OCI-LY7 (cell line): ENCODE data around the gene LRRC31. TPM values are rescaled to one million over a fixed set of nuclear protein-coding genes. Genes with fewer than 3 reads are reported as not detected.

Source experiments
- BruUV-seq: library from RNA; stranded (reverse); fragments of 400-500 nt; replicated peaks from 2 replicates; lab custom pipeline; 2021; lab: Mats Ljungman, UMichigan
- CTCF ChIA-PET: fragments of 300-600 bp; sonication (Branson Sonifier 250); formaldehyde crosslinking; loops from one replicate; lab custom pipeline; 2022; ENCODE audit warnings: antibody characterized with exemption; ENCODE audit not compliant: unreplicated experiment; lab: Charles Lee
- POLR2A ChIA-PET: fragments of 300-600 bp; sonication (Branson Sonifier 250); formaldehyde crosslinking; loops from one replicate; lab custom pipeline; 2022; ENCODE audit warnings: antibody characterized with exemption; lab: Charles Lee
- DNase-seq: peaks from one replicate; pipeline ENCODE4 v3.0.0-alpha.2; 2015; ENCODE audit warnings: low spot score
- H2AFZ ChIP-seq: fragments of 200-600 bp; sonication (generic), shearing (Covaris generic); 2 replicates; pipeline ENCODE4 v1.6.1; 2014; ENCODE audit warnings: mild to moderate bottlenecking, antibody characterized with exemption, low read length, moderate library complexity
- H3K27ac ChIP-seq: fragments of 200-600 bp; sonication (generic); 2 replicates; pipeline ENCODE4 v1.5.1; 2014; ENCODE audit warnings: mixed run types, low read depth, mild to moderate bottlenecking, moderate library complexity, low read length, inconsistent platforms; ENCODE audit not compliant: poor library complexity, severe bottlenecking
- H3K36me3 ChIP-seq: fragments of 200-600 bp; sonication (generic); 2 replicates; pipeline ENCODE4 v1.6.1; 2014; ENCODE audit warnings: mild to moderate bottlenecking, antibody characterized with exemption, low read length, moderate library complexity, mixed read lengths; ENCODE audit not compliant: insufficient read depth
- H3K4me1 ChIP-seq: fragments of 200-600 bp; sonication (generic); 2 replicates; pipeline ENCODE4 v1.5.1; 2014; ENCODE audit warnings: mild to moderate bottlenecking, low read length; ENCODE audit not compliant: insufficient read depth, poor library complexity, severe bottlenecking
- H3K4me2 ChIP-seq: fragments of 200-600 bp; sonication (generic); 2 replicates; pipeline ENCODE4 v1.6.1; 2014; ENCODE audit warnings: mild to moderate bottlenecking, low read length
- H3K4me3 ChIP-seq: fragments of 200-600 bp; sonication (generic); 2 replicates; pipeline ENCODE4 v1.5.1; 2014; ENCODE audit warnings: mild to moderate bottlenecking, low read depth, low read length; ENCODE audit not compliant: poor library complexity, severe bottlenecking
- H3K79me2 ChIP-seq: fragments of 200-600 bp; sonication (generic); 2 replicates; pipeline ENCODE4 v1.6.1; 2016; ENCODE audit warnings: low read depth, mild to moderate bottlenecking, low read length, moderate library complexity, mixed read lengths; ENCODE audit not compliant: insufficient read depth
- H3K9me2 ChIP-seq: fragments of 200-600 bp; sonication (generic); 2 replicates; pipeline ENCODE4 v1.6.1; 2016; ENCODE audit warnings: mild to moderate bottlenecking, low read length, mixed read lengths; ENCODE audit not compliant: insufficient read depth
- H3K9me3 ChIP-seq: fragments of 200-600 bp; sonication (generic); 2 replicates; pipeline ENCODE4 v1.6.1; 2014; ENCODE audit warnings: mild to moderate bottlenecking, mixed run types, low read length, mixed read lengths
- H4K20me1 ChIP-seq: fragments of 200-600 bp; sonication (generic); 2 replicates; pipeline ENCODE4 v1.6.1; 2014; ENCODE audit warnings: mild to moderate bottlenecking, antibody characterized with exemption, low read length, moderate library complexity, mixed read lengths; ENCODE audit not compliant: insufficient read depth
- CTCF ChIP-seq: fragments of 200-600 bp; sonication (generic); conservative IDR thresholded peaks from 2 replicates; pipeline ENCODE4 v1.5.1; 2014; ENCODE audit warnings: mild to moderate bottlenecking, antibody characterized with exemption, low read length, moderate library complexity, mixed read lengths
- EZH2phosphoT487 ChIP-seq: fragments of 200-600 bp; sonication (generic); IDR thresholded peaks from 2 replicates; pipeline ENCODE4 v1.6.1; 2018; ENCODE audit warnings: low read depth, borderline replicate concordance, mild to moderate bottlenecking, mixed run types, antibody characterized with exemption, low read length, moderate library complexity, mixed read lengths
- intact Hi-C: fragments of 100-400 bp; cut with micrococcal nuclease; formaldehyde crosslinking; loops from one replicate; pipeline ENCODE4 v1.10.0; 2022; ENCODE audit not compliant: unreplicated experiment
- total RNA-seq, 2 experiments: library from RNA; depleted of rRNA in 1 of 2; stranded (reverse); fragments of >200 nt in 1 of 2; shearing (Covaris generic) in 1 of 2; gene quantifications; 2 replicates each; pipeline ENCODE4 v1.2.3, GENCODE V29; 2014 to 2022

LRRC31 gene
- total RNA-seq, 2 experiments from 2014 or later: not detected

GRCh38 chr3:169891886-169892285 lies 22.2 kb upstream of the LRRC31 start:
- no peaks in the 10 kb centered on the region for H4K20me1 ChIP-seq
- H3K79me2 ChIP-seq: no peaks in the 10 kb centered on the region
- BruUV-seq: no TSS peak
- no peaks in the 10 kb centered on the region for H3K9me3 ChIP-seq
- H3K9me2 ChIP-seq: no peaks in the 10 kb centered on the region
- no peaks in the 10 kb centered on the region for H3K36me3 ChIP-seq
- H3K4me3 ChIP-seq: no peak overlapping the region
- ChIA-PET CTCF (no interaction called here), POLR2A (interaction anchor here (0.7 to 1.5 kb wide), 6 partner anchors 8 to 119 kb away, joined by 3 to 10 read pairs (median 5); no protein-coding TSS in a partner anchor)
- H3K4me1 ChIP-seq: no peaks in the 10 kb centered on the region
- intact Hi-C loops: no loop called here
- no peak overlapping the region for H2AFZ ChIP-seq
- no peak for TF ChIP-seq CTCF
- TF ChIP-seq EZH2phosphoT487: no peak
- H3K27ac ChIP-seq: no peak overlapping the region
- no peak overlapping the region for H3K4me2 ChIP-seq
- DNase-seq: no peak

GRCh38 chr3:169886671-169887070 lies 16.9 kb upstream of the LRRC31 start:
- H3K27ac ChIP-seq: no peak overlapping the region
- DNase-seq: no peak
- H2AFZ ChIP-seq: peak overlapping the region; percentile 63; the same call in 1 of the 2 replicates
- no peaks in the 10 kb centered on the region for H3K9me3 ChIP-seq
- intact Hi-C loops: no loop called here
- ChIA-PET POLR2A (interaction anchor here (0.6 to 2.4 kb wide), 6 partner anchors 12 to 160 kb away, joined by 3 to 5 read pairs (median 4); no protein-coding TSS in a partner anchor), CTCF (no interaction called here)
- BruUV-seq: no TSS peak
- no peak overlapping the region for H3K4me3 ChIP-seq
- no peaks in the 10 kb centered on the region for H3K9me2 ChIP-seq
- no peaks in the 10 kb centered on the region for H3K36me3 ChIP-seq
- no peaks in the 10 kb centered on the region for H4K20me1 ChIP-seq
- H3K4me1 ChIP-seq: no peaks in the 10 kb centered on the region
- no peaks in the 10 kb centered on the region for H3K79me2 ChIP-seq
- H3K4me2 ChIP-seq: 0 out of 2 replicates have a peak overlapping the region, but pooled peaks have one; percentile 6
- no peak for TF ChIP-seq EZH2phosphoT487
- TF ChIP-seq CTCF: no peak

- Histone ChIP-seq H3K4me2 (no peak overlapping the region), H3K79me2 (no peaks in the 10 kb centered on the region), H3K9me3 (peaks cover 16% of the 10 kb centered on the region; the same call in 1 of the 2 replicates), H3K9me2 (no peaks in the 10 kb centered on the region), H3K4me3 (no peak overlapping the region), H2AFZ (peak overlapping the region; percentile 53), H4K20me1 (no peaks in the 10 kb centered on the region), H3K4me1 (peaks cover 7% of the 10 kb centered on the region), H3K27ac (no peak overlapping the region), H3K36me3 (no peaks in the 10 kb centered on the region; the same call in 1 of the 2 replicates)
- intact Hi-C loops: no loop called here
- TF ChIP-seq EZH2phosphoT487: no peak
- no peak for TF ChIP-seq CTCF
- BruUV-seq: no TSS peak
- CTCF ChIA-PET: no interaction called here
- POLR2A ChIA-PET: interaction anchor here (0.5 to 2.3 kb wide), 9 partner anchors 10 to 145 kb away, joined by 3 to 10 read pairs (median 4); partner anchors contain the start of gene SAMD7
- peak; percentile 16 for DNase-seq
Observed at GRCh38 chr3:169880576-169881250, 11.0 kb upstream of the LRRC31 start.
